ENCODE measurements around the gene MARVELD2.
"Not testable (repeated sequence)": the region's sequence is repeated elsewhere in the genome, so short reads cannot be mapped to it uniquely, and the experiment has no call there.

The MARVELD2 gene

DNA sequence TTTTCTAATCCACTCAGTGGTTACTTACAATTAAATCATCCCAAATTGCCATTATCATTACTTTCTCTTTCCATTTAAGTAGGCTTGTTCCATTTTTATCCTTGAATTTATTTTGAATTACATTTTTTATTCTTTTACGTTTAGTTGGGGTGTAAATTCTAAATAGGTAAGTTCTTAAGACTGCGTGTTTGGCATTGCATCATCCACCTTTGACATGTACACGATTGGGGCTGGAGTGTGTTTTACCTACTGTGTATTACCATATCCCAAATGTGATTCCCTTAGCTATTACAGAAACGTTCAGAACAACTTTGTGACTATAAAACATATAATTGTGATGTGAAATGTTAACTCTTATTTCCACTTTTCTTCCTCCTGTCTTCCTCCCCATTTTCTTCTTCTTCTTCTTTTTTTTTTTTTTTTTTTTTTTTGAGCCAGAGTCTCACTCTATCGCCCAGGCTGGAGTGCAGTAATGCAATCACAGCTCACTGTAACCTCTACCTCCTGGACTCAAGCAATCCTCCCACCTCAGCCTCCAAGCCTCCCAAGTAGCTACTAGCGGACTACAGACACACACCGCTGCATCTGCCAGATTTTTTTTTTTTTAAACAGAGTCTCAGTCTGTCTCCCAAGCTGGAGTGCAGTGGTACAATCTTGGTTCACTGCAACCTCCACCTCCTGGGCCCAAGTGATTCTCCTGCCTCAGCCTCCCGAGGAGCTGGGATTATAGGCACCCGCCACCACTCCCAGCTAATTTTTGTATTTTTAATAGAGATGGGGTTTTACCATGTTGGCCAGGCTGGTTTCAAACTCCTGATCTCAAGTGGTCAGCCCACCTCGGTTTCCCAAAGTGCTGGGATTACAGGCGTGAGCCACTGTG, 16.7 kb downstream of the MARVELD2 start:
- DNase-seq (ENCODE audit: low read depth in 1 of 2, low spot score in 1 of 2), result no peak
- no peak overlapping the region for H3K4me3 ChIP-seq (replicated peaks; ENCODE audit: insufficient read depth, low read length)
- no peak overlapping the region for H3K27ac ChIP-seq (replicated peaks)
- TF ChIP-seq GABPA (IDR thresholded peaks at IDR 0.05; ENCODE audit: low read depth) (no peak), SPI1 (IDR thresholded peaks at IDR 0.05; ENCODE audit: borderline replicate concordance, low read depth) (no peak), POLR2AphosphoS5 (IDR thresholded peaks at IDR 0.05; ENCODE audit: low read depth) (no peak)
- TF ChIP-seq, protein P1, sequence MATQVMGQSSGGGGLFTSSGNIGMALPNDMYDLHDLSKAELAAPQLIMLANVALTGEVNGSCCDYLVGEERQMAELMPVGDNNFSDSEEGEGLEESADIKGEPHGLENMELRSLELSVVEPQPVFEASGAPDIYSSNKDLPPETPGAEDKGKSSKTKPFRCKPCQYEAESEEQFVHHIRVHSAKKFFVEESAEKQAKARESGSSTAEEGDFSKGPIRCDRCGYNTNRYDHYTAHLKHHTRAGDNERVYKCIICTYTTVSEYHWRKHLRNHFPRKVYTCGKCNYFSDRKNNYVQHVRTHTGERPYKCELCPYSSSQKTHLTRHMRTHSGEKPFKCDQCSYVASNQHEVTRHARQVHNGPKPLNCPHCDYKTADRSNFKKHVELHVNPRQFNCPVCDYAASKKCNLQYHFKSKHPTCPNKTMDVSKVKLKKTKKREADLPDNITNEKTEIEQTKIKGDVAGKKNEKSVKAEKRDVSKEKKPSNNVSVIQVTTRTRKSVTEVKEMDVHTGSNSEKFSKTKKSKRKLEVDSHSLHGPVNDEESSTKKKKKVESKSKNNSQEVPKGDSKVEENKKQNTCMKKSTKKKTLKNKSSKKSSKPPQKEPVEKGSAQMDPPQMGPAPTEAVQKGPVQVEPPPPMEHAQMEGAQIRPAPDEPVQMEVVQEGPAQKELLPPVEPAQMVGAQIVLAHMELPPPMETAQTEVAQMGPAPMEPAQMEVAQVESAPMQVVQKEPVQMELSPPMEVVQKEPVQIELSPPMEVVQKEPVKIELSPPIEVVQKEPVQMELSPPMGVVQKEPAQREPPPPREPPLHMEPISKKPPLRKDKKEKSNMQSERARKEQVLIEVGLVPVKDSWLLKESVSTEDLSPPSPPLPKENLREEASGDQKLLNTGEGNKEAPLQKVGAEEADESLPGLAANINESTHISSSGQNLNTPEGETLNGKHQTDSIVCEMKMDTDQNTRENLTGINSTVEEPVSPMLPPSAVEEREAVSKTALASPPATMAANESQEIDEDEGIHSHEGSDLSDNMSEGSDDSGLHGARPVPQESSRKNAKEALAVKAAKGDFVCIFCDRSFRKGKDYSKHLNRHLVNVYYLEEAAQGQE (IDR thresholded peaks at IDR 0.05; ENCODE audit: insufficient replicate concordance, low read depth), result no peak
- TF ChIP-seq, protein P2, sequence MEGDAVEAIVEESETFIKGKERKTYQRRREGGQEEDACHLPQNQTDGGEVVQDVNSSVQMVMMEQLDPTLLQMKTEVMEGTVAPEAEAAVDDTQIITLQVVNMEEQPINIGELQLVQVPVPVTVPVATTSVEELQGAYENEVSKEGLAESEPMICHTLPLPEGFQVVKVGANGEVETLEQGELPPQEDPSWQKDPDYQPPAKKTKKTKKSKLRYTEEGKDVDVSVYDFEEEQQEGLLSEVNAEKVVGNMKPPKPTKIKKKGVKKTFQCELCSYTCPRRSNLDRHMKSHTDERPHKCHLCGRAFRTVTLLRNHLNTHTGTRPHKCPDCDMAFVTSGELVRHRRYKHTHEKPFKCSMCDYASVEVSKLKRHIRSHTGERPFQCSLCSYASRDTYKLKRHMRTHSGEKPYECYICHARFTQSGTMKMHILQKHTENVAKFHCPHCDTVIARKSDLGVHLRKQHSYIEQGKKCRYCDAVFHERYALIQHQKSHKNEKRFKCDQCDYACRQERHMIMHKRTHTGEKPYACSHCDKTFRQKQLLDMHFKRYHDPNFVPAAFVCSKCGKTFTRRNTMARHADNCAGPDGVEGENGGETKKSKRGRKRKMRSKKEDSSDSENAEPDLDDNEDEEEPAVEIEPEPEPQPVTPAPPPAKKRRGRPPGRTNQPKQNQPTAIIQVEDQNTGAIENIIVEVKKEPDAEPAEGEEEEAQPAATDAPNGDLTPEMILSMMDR (IDR thresholded peaks at IDR 0.05; ENCODE audit: insufficient read depth, low read length), result no peak
- H3K27me3 ChIP-seq (ENCODE audit: insufficient read depth, poor library complexity, severe bottlenecking), result no peaks in the 10 kb centered on the region

DNA sequence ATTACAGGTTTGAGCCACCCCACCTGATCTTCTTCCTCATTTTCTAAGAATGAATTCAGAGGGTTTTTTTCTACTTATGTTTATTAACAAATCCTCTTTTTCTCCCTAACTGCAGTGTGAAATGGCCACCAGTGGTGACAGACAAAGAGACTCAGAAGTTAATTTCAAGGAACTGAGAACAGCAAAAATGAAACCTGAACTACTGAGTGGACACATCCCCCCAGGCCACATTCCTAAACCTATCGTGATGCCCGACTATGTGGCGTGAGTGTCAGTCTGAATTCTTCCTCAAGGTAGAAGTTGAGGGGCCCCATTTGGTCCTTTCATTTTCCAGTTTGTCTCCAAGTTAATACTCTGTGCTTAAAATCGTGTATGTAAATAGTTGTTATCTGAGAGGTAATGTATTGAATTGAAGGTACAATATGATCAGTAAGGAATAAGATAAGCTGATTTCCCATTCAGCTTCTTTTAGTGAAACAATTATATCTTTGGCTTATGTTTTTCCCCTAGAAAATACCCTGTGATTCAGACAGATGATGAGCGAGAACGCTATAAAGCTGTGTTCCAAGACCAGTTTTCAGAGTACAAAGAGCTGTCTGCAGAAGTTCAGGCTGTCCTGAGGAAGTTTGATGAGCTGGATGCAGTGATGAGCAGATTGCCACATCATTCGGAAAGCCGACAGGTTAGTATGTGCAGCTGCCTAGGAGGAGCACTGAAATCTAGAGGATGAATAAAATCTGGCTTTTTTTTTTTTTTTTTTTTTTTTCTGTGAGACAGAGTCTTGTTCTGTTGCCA, 17.7 kb downstream of the MARVELD2 start:
- H3K27me3 ChIP-seq (ENCODE audit: insufficient read depth, poor library complexity, severe bottlenecking), result no peaks in the 10 kb centered on the region
- no peak overlapping the region for H3K4me3 ChIP-seq (replicated peaks; ENCODE audit: insufficient read depth, low read length)
- DNase-seq (ENCODE audit: low read depth in 1 of 2, low spot score in 1 of 2), result no peak
- TF ChIP-seq SPI1 (IDR thresholded peaks at IDR 0.05; ENCODE audit: borderline replicate concordance, low read depth), result no peak
- TF ChIP-seq, protein P2 (IDR thresholded peaks at IDR 0.05; ENCODE audit: insufficient read depth, low read length), result no peak
- TF ChIP-seq, protein P1 (IDR thresholded peaks at IDR 0.05; ENCODE audit: insufficient replicate concordance, low read depth), result no peak
- no peak for TF ChIP-seq GABPA (IDR thresholded peaks at IDR 0.05; ENCODE audit: low read depth)
- no peak for TF ChIP-seq POLR2AphosphoS5 (IDR thresholded peaks at IDR 0.05; ENCODE audit: low read depth)
- no peak overlapping the region for H3K27ac ChIP-seq (replicated peaks)

DNA sequence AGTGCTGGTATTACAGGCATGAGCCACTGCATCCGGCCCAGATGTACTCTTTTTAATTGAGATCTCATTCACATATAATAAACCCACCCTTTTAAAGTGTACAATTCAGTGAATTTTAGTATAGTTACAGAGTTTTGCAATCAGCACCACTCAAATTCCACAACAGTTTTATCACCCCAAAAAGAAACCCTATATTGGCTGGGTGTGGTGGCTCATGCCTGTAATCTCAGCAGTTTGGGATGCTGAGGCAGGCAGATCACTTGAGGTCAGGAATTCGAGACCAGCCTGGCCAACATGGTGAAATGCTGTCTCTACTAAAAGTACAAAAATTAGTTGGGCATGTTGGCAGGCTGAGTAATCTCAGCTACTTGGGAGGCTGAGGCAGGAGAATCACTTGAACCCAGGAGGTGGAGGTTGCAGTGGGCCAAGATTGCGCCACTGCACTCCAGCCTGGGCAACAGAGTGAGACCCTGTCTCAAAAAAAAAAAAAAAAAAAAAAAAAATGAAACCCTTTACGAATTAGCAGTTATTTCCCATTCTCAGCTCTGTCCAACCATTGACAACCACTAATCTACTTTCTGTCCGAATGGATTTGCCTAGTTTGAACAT, 20.5 kb downstream of the MARVELD2 start:
- H3K27me3 ChIP-seq (ENCODE audit: insufficient read depth, poor library complexity, severe bottlenecking); H3K27ac ChIP-seq (replicated peaks); DNase-seq (ENCODE audit: low read depth in 1 of 2, low spot score in 1 of 2); H3K4me3 ChIP-seq (replicated peaks; ENCODE audit: insufficient read depth, low read length): not testable (repeated sequence)
